ENCODE measurements around the gene MDH1.

MDH1 gene

DNA sequence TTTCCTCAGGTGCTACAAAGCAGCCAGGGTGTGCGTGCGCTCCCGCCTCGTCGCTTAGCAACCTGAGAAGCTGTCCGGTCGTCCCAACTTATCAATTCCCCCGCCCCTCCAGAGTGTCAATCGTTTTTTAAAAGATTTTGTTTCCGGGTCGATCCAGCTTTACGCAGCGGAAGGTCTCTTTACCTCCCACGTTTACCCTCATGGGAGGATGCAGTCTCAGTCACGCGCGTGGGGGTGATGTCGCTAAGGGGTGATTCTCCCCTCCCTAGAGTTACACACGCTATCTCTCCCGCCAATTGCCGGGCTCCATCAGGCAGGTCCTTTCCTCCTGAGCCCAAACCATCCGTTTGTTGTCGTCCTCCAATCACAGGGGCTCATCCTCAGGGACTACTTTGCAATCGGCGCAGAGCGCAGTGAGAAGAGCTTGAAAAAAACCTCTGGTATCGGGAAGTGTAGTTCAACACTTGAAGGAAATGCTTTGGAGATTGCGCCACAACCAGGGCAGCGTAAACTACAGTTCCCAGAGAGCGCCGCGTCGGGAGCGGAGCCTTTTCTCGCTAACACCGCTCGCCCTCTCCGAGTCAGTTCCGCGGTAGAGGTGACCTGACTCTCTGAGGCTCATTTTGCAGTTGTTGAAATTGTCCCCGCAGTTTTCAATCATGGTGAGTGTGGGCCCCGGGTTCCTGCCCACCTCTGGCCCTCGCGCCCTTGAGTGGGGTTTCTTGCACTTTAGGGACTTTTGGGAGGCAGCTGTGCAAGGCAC is at the start of gene MDH1, which contains the start of gene WDPCP (continued):
- TF ChIP-seq ZNF555 (tag by site-specific recombination; conservative IDR thresholded peaks at IDR 0.05): no peak
- no peak for TF ChIP-seq ZNF19 (tag by site-specific recombination; IDR thresholded peaks at IDR 0.05; ENCODE audit: low read depth)
- 0 out of 2 replicates have a peak, but pooled peaks have one; percentile 76 for TF ChIP-seq OVOL3 (tag by site-specific recombination; IDR thresholded peaks at IDR 0.05)
- TF ChIP-seq, protein P1, sequence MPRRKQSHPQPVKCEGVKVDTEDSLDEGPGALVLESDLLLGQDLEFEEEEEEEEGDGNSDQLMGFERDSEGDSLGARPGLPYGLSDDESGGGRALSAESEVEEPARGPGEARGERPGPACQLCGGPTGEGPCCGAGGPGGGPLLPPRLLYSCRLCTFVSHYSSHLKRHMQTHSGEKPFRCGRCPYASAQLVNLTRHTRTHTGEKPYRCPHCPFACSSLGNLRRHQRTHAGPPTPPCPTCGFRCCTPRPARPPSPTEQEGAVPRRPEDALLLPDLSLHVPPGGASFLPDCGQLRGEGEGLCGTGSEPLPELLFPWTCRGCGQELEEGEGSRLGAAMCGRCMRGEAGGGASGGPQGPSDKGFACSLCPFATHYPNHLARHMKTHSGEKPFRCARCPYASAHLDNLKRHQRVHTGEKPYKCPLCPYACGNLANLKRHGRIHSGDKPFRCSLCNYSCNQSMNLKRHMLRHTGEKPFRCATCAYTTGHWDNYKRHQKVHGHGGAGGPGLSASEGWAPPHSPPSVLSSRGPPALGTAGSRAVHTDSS (tag by site-specific recombination; IDR thresholded peaks at IDR 0.05): no peak
- TF ChIP-seq ZNF585B (tag by site-specific recombination; IDR thresholded peaks at IDR 0.05): no peak
- TF ChIP-seq ZNF341 (tag by site-specific recombination; IDR thresholded peaks at IDR 0.05; ENCODE audit: low read depth): peak; percentile 92
- TF ChIP-seq MEIS1 (CRISPR knock-in tag; IDR thresholded peaks at IDR 0.05; ENCODE audit: borderline replicate concordance): no peak
- TF ChIP-seq ZNF791 (tag by site-specific recombination; IDR thresholded peaks at IDR 0.05): no peak
- TF ChIP-seq, protein P2, sequence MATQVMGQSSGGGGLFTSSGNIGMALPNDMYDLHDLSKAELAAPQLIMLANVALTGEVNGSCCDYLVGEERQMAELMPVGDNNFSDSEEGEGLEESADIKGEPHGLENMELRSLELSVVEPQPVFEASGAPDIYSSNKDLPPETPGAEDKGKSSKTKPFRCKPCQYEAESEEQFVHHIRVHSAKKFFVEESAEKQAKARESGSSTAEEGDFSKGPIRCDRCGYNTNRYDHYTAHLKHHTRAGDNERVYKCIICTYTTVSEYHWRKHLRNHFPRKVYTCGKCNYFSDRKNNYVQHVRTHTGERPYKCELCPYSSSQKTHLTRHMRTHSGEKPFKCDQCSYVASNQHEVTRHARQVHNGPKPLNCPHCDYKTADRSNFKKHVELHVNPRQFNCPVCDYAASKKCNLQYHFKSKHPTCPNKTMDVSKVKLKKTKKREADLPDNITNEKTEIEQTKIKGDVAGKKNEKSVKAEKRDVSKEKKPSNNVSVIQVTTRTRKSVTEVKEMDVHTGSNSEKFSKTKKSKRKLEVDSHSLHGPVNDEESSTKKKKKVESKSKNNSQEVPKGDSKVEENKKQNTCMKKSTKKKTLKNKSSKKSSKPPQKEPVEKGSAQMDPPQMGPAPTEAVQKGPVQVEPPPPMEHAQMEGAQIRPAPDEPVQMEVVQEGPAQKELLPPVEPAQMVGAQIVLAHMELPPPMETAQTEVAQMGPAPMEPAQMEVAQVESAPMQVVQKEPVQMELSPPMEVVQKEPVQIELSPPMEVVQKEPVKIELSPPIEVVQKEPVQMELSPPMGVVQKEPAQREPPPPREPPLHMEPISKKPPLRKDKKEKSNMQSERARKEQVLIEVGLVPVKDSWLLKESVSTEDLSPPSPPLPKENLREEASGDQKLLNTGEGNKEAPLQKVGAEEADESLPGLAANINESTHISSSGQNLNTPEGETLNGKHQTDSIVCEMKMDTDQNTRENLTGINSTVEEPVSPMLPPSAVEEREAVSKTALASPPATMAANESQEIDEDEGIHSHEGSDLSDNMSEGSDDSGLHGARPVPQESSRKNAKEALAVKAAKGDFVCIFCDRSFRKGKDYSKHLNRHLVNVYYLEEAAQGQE (tag by site-specific recombination; IDR thresholded peaks at IDR 0.05): no peak
- no peak for TF ChIP-seq ZNF302 (tag by site-specific recombination; IDR thresholded peaks at IDR 0.05; ENCODE audit: low read depth)
- no peak for TF ChIP-seq BCL6B (tag by site-specific recombination; IDR thresholded peaks at IDR 0.05)
- no peak for TF ChIP-seq ZNF133 (tag by site-specific recombination; IDR thresholded peaks at IDR 0.05)
- TF ChIP-seq HOXC10 (CRISPR knock-in tag; IDR thresholded peaks at IDR 0.05): no peak
- no peak for TF ChIP-seq ZNF223 (tag by site-specific recombination; IDR thresholded peaks at IDR 0.05)
- TF ChIP-seq ZNF449 (tag by site-specific recombination; IDR thresholded peaks at IDR 0.05): peak; percentile 91
- TF ChIP-seq ZNF157 (tag by site-specific recombination; IDR thresholded peaks at IDR 0.05): no peak
- TF ChIP-seq, protein P3, sequence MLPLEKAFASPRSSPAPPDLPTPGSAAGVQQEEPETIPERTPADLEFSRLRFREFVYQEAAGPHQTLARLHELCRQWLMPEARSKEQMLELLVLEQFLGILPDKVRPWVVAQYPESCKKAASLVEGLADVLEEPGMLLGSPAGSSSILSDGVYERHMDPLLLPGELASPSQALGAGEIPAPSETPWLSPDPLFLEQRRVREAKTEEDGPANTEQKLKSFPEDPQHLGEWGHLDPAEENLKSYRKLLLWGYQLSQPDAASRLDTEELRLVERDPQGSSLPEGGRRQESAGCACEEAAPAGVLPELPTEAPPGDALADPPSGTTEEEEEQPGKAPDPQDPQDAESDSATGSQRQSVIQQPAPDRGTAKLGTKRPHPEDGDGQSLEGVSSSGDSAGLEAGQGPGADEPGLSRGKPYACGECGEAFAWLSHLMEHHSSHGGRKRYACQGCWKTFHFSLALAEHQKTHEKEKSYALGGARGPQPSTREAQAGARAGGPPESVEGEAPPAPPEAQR (tag by site-specific recombination; IDR thresholded peaks at IDR 0.05): no peak
- no peak for TF ChIP-seq ATF2 (tag by site-specific recombination; IDR thresholded peaks at IDR 0.05; ENCODE audit: low read depth)
- peak; percentile 64; the same call in 1 of the 2 replicates for TF ChIP-seq YY1 (tag by site-specific recombination; IDR thresholded peaks at IDR 0.05)
- no peak for TF ChIP-seq ZNF830 (tag by site-specific recombination; IDR thresholded peaks at IDR 0.05; ENCODE audit: low read depth)
- TF ChIP-seq PRDM6 (tag by site-specific recombination; IDR thresholded peaks at IDR 0.05): no peak
- no peak for TF ChIP-seq GLI2 (tag by site-specific recombination; IDR thresholded peaks at IDR 0.05; ENCODE audit: borderline replicate concordance, low read depth)
- no peak; the same call in 1 of the 2 replicates for TF ChIP-seq ZNF394 (tag by site-specific recombination; IDR thresholded peaks at IDR 0.05; ENCODE audit: borderline replicate concordance)
- TF ChIP-seq SETDB1 (IDR thresholded peaks at IDR 0.05; ENCODE audit: insufficient read length, low read length): no peak
- TF ChIP-seq FEZF1 (tag by site-specific recombination; IDR thresholded peaks at IDR 0.05): peak; percentile 79
- TF ChIP-seq ZNF202 (tag by site-specific recombination; IDR thresholded peaks at IDR 0.05; ENCODE audit: borderline replicate concordance): no peak
- no peak for TF ChIP-seq ZNF24 (tag by site-specific recombination; IDR thresholded peaks at IDR 0.05)

Data from HEK293 (cell line).